Gastrocnemius medialis (tissue), 4 donors: Measurements from ENCODE around the gene FAM124A.

ENCODE experiments used
- POLR2A ChIP-seq, 2 donors: fragments of 450-650 bp; IDR thresholded peaks; one replicate each; pipeline ENCODE4 v1.6.1; 2017; ENCODE audit warnings: antibody characterized with exemption in 2 of 2, mild to moderate bottlenecking in 2 of 2, moderate library complexity in 2 of 2
- TF ChIP-seq, protein P1 (sequence below), 5 experiments: fragments of 450-650 bp in 3 of 5; fragments of 200-600 bp in 2 of 5; sonication (generic) in 2 of 5; IDR thresholded peaks in 4 of 5; conservative IDR thresholded peaks in 1 of 5; 1 replicate in 4 of 5; 2 replicates in 1 of 5; pipeline ENCODE4 v1.5.1; 2016 to 2019; ENCODE audit warnings: antibody characterized with exemption in 5 of 5, mild to moderate bottlenecking in 3 of 5, moderate library complexity in 3 of 5

DNA sequence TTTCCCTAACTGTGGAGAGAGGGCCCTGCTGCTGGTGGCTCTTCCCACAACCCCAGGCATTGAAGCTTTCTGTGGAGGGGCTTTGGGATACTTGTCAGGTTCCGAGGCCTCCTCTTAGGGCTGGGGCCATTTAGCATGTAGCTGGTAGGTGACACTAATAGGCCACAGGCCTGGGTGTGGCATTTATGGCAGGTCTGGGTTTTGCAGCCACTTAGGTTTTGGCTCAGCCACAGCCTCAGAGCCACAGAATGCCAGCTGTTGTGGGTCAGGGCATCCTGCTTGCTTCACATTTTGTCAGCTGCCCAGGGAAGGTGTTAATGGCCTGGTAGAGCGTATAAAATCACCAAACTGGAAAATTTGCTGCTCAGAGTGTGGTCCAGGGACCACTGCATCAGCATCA lies 15.7 kb downstream of the FAM124A start:
- TF ChIP-seq, protein P1, sequence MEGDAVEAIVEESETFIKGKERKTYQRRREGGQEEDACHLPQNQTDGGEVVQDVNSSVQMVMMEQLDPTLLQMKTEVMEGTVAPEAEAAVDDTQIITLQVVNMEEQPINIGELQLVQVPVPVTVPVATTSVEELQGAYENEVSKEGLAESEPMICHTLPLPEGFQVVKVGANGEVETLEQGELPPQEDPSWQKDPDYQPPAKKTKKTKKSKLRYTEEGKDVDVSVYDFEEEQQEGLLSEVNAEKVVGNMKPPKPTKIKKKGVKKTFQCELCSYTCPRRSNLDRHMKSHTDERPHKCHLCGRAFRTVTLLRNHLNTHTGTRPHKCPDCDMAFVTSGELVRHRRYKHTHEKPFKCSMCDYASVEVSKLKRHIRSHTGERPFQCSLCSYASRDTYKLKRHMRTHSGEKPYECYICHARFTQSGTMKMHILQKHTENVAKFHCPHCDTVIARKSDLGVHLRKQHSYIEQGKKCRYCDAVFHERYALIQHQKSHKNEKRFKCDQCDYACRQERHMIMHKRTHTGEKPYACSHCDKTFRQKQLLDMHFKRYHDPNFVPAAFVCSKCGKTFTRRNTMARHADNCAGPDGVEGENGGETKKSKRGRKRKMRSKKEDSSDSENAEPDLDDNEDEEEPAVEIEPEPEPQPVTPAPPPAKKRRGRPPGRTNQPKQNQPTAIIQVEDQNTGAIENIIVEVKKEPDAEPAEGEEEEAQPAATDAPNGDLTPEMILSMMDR (IDR thresholded peaks at IDR 0.05 in 4 of 5, conservative IDR thresholded peaks at IDR 0.05 in 1 of 5), result no peak
- TF ChIP-seq POLR2A (IDR thresholded peaks at IDR 0.05), result no peak
